ENCODE results near the gene ARF3. TPM values are rescaled to one million over a fixed set of nuclear protein-coding genes. Genes with fewer than 3 reads are reported as not detected.

Gene ARF3
- total and polyA plus RNA-seq, 2 donors (not counting 3 experiments of a cell fraction or from before 2014, with no cell fraction given): 149 to 172 TPM

DNA sequence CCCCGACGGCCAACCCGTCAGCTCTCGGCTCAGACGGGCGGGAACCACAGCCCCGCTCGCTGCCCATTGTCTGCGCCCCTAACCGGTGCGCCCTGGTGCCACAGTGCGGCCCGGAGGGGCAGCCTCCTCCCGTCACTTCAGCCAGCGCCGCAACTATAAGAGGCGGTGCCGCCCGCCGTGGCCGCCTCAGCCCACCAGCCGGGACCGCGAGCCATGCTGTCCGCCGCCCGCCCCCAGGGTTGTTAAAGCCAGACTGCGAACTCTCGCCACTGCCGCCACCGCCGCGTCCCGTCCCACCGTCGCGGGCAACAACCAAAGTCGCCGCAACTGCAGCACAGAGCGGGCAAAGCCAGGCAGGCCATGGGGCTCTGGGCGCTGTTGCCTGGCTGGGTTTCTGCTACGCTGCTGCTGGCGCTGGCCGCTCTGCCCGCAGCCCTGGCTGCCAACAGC is 21.0 kb upstream of the ARF3 start, which contains the start of gene WNT1:
WNT1 (plus strand) TSS at position 32 of the 450 bp plus-strand sequence; CDS start at position 361, 329 bp downstream.
- H3K9me1 ChIP-seq (replicated peaks; ENCODE audit: control insufficient read depth, extremely low read depth, insufficient read depth, low read length): no peaks in the 10 kb centered on the region
- POLR2A ChIA-PET: no interaction called here
- H2AFZ ChIP-seq (ENCODE audit: low read depth, low read length): no peak within 1 kb of the TSS
- H3K79me2 ChIP-seq (ENCODE audit: control insufficient read depth, insufficient read depth, low read length): no peaks in the 10 kb centered on the region
- DNase-seq (ENCODE audit: low read depth, low spot score): no peak
- intact Hi-C loops (cut with micrococcal nuclease) (loop anchor here (5.0 kb wide), 1 partner anchor 51 kb away; the partner anchor contains the start of gene FKBP11), dilution Hi-C loops (cut with MboI; ENCODE audit: extremely low pct_ligation_motif_present, low sequenced_read_pairs) (no loop called here)
- peaks cover 60 to 63% of the 10 kb centered on the region in 2 experiments for H3K27me3 ChIP-seq (ENCODE audit: control insufficient read depth in 2 of 2, insufficient read depth in 2 of 2, low read length in 2 of 2)
- no peaks in the 10 kb centered on the region for H3K36me3 ChIP-seq (ENCODE audit: control insufficient read depth in 2 of 2, extremely low read depth in 1 of 2, insufficient read depth in 2 of 2, low read length in 2 of 2)
- TF ChIP-seq POLR2AphosphoS5 (IDR thresholded peaks at IDR 0.05; ENCODE audit: insufficient read depth, low read depth, low read length) (no peak), JUN (IDR thresholded peaks at IDR 0.05; ENCODE audit: borderline replicate concordance, insufficient read depth, insufficient read length, low read depth) (no peak), MYC (IDR thresholded peaks at IDR 0.05; ENCODE audit: low read depth, low read length) (no peak), MAX (IDR thresholded peaks at IDR 0.05; ENCODE audit: insufficient read depth, insufficient read length) (no peak), FOS (IDR thresholded peaks at IDR 0.05; ENCODE audit: borderline replicate concordance, insufficient read depth, low read length) (no peak), EZH2 (IDR thresholded peaks at IDR 0.05; ENCODE audit: borderline replicate concordance, low read depth, low read length, severe bottlenecking) (peak; percentile 97), POLR2A (IDR thresholded peaks at IDR 0.05; ENCODE audit: low read depth, low read length) (no peak)
- TF ChIP-seq, protein P1, sequence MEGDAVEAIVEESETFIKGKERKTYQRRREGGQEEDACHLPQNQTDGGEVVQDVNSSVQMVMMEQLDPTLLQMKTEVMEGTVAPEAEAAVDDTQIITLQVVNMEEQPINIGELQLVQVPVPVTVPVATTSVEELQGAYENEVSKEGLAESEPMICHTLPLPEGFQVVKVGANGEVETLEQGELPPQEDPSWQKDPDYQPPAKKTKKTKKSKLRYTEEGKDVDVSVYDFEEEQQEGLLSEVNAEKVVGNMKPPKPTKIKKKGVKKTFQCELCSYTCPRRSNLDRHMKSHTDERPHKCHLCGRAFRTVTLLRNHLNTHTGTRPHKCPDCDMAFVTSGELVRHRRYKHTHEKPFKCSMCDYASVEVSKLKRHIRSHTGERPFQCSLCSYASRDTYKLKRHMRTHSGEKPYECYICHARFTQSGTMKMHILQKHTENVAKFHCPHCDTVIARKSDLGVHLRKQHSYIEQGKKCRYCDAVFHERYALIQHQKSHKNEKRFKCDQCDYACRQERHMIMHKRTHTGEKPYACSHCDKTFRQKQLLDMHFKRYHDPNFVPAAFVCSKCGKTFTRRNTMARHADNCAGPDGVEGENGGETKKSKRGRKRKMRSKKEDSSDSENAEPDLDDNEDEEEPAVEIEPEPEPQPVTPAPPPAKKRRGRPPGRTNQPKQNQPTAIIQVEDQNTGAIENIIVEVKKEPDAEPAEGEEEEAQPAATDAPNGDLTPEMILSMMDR (IDR thresholded peaks at IDR 0.05; ENCODE audit: extremely low read depth in 1 of 2, insufficient read depth in 1 of 2, low read depth in 1 of 2, low read length in 2 of 2): no peak
- peaks cover 13% of the 10 kb centered on the region for H3K4me1 ChIP-seq (ENCODE audit: control insufficient read depth, extremely low read depth, insufficient read depth, low read length)
- BruUV-seq (replicated peaks): no TSS peak
- no peak within 1 kb of the TSS for H3K4me2 ChIP-seq (ENCODE audit: insufficient read depth, low read length)
- H3K27ac ChIP-seq (ENCODE audit: insufficient read depth, low read depth, low read length): no peak within 1 kb of the TSS
- H3K4me3 ChIP-seq (replicated peaks in 1 of 3; ENCODE audit: insufficient read depth in 1 of 3, low read depth in 1 of 3, low read length in 3 of 3): no peak within 1 kb of the TSS
- CTCF ChIA-PET: interaction anchor here (0.7 to 11.2 kb wide), 18 partner anchors 10 to 125 kb away, joined by 3 to 175 read pairs (median 6); partner anchors contain the start of genes ARF3, DDN and FKBP11
- H4K20me1 ChIP-seq (replicated peaks; ENCODE audit: control insufficient read depth, extremely low read depth, insufficient read depth, low read length): no peaks in the 10 kb centered on the region
- FAIRE-seq: no peak
- no peak within 1 kb of the TSS for H3K9ac ChIP-seq (replicated peaks; ENCODE audit: extremely low read depth, insufficient read depth, low read length)
- no peaks in the 10 kb centered on the region for H3K9me3 ChIP-seq (replicated peaks; ENCODE audit: control insufficient read depth, insufficient read depth, low read length)

Data from endothelial cell of umbilical vein (primary cell).